HTERT RPE-1 (cell line): ENCODE data around the gene ADGRL2.

ENCODE experiments used
- in situ Hi-C: fragments of 300-500 bp; cut with MboI; formaldehyde crosslinking; loops from 4 replicates; pipeline ENCODE4 v1.14.3; 2020; ENCODE audit warnings: low sequenced_read_pairs

The ADGRL2 gene

GRCh38 chr1:81800695-81801650, at the start of gene ADGRL2:
TSS of gene ADGRL2 (plus strand) at chr1:81800934. CDS start at chr1:81836985, 36,051 bp downstream.
- in situ Hi-C loops, result no loop called here

GRCh38 chr1:81752840-81753239, 47.9 kb upstream of the ADGRL2 start:
- in situ Hi-C loops, result no loop called here

GRCh38 chr1:81754424-81754823, 46.3 kb upstream of the ADGRL2 start:
- in situ Hi-C loops, result no loop called here

GRCh38 chr1:81756872-81757271, 43.9 kb upstream of the ADGRL2 start:
- in situ Hi-C loops, result no loop called here

GRCh38 chr1:81757398-81758020, 43.2 kb upstream of the ADGRL2 start:
- in situ Hi-C loops, result no loop called here

GRCh38 chr1:81758181-81758580, 42.6 kb upstream of the ADGRL2 start:
- in situ Hi-C loops, result no loop called here

- in situ Hi-C loops, result no loop called here
Observed at GRCh38 chr1:81760477-81761097, 40.1 kb upstream of the ADGRL2 start.

GRCh38 chr1:81775510-81775909, 25.2 kb upstream of the ADGRL2 start:
- in situ Hi-C loops, result no loop called here

GRCh38 chr1:81780705-81781454, 19.9 kb upstream of the ADGRL2 start:
- in situ Hi-C loops, result no loop called here

- in situ Hi-C loops, result no loop called here
Observed at GRCh38 chr1:81781749-81782148, 19.0 kb upstream of the ADGRL2 start.

- in situ Hi-C loops, result no loop called here
Observed at GRCh38 chr1:81792184-81792583, 8.6 kb upstream of the ADGRL2 start.

- in situ Hi-C loops, result no loop called here
Observed at GRCh38 chr1:81797701-81798100, 3.0 kb upstream of the ADGRL2 start.

- in situ Hi-C loops, result no loop called here
Observed at GRCh38 chr1:81799939-81800694, 617 bp upstream of the ADGRL2 start.

- in situ Hi-C loops, result no loop called here
Observed at GRCh38 chr1:81801651-81802456, 1.1 kb downstream of the ADGRL2 start.

- in situ Hi-C loops, result no loop called here
Observed at GRCh38 chr1:81802457-81802706, 1.6 kb downstream of the ADGRL2 start.

- in situ Hi-C loops, result no loop called here
Observed at GRCh38 chr1:81802707-81803430, 2.1 kb downstream of the ADGRL2 start.

GRCh38 chr1:81803431-81804110, 2.8 kb downstream of the ADGRL2 start:
- in situ Hi-C loops, result no loop called here

GRCh38 chr1:81804312-81804711, 3.6 kb downstream of the ADGRL2 start:
- in situ Hi-C loops, result no loop called here
